Activated gamma-delta T cell treated with Interleukin-2 at 50 U/mL for 16 hours (primary cell): Measurements from ENCODE around the gene GNRHR.
"Not testable (repeated sequence)": the region's sequence is repeated elsewhere in the genome, so short reads cannot be mapped to it uniquely, and the experiment has no call there.

Source experiments
- DNase-seq: peaks from one replicate; pipeline ENCODE4 v3.0.0-alpha.2; 2020

GNRHR gene

GRCh38 chr4:67727124-67727850 is 26.9 kb downstream of the GNRHR start:
- no peak for DNase-seq

GRCh38 chr4:67725981-67726380 is 28.2 kb downstream of the GNRHR start:
- no peak for DNase-seq

GRCh38 chr4:67725132-67725531 is 29.1 kb downstream of the GNRHR start:
- DNase-seq: no peak

GRCh38 chr4:67723949-67724348 is 30.2 kb downstream of the GNRHR start:
- DNase-seq: no peak

- no peak for DNase-seq
These were observed 30.8 kb downstream of the GNRHR start for GRCh38 chr4:67723341-67723740.

- DNase-seq: no peak
These were observed 32.2 kb downstream of the GNRHR start for GRCh38 chr4:67721770-67722597.

- DNase-seq: no peak
These were observed 32.8 kb downstream of the GNRHR start for GRCh38 chr4:67721315-67721769.

- DNase-seq: no peak
These were observed 34.1 kb downstream of the GNRHR start for GRCh38 chr4:67719953-67720617.

GRCh38 chr4:67718848-67719247 is 35.3 kb downstream of the GNRHR start:
- DNase-seq: no peak

GRCh38 chr4:67717586-67717985 is 36.6 kb downstream of the GNRHR start:
- DNase-seq: no peak

GRCh38 chr4:67714955-67715354 is 39.2 kb downstream of the GNRHR start:
- no peak for DNase-seq

- DNase-seq: no peak
These were observed 40.0 kb downstream of the GNRHR start for GRCh38 chr4:67714248-67714583.

- DNase-seq: no peak
These were observed 40.5 kb downstream of the GNRHR start for GRCh38 chr4:67713529-67714247.

- DNase-seq: no peak
These were observed 41.3 kb downstream of the GNRHR start for GRCh38 chr4:67712650-67713528.

GRCh38 chr4:67712000-67712625 is 42.1 kb downstream of the GNRHR start:
- DNase-seq: no peak

GRCh38 chr4:67706682-67707081 is 47.5 kb downstream of the GNRHR start:
- DNase-seq: not testable (repeated sequence)

GRCh38 chr4:67704843-67705242 is 49.3 kb downstream of the GNRHR start:
- DNase-seq: no peak

GRCh38 chr4:67702166-67702565 is 52.0 kb downstream of the GNRHR start:
- no peak for DNase-seq

GRCh38 chr4:67701517-67701850 is 52.7 kb downstream of the GNRHR start:
- no peak for DNase-seq

GRCh38 chr4:67700738-67701516 is 53.3 kb downstream of the GNRHR start, which contains the start of gene UBA6:
UBA6 (minus strand) TSS chr4:67701155; CDS start chr4:67701119, 36 bp downstream.
- DNase-seq: peak; percentile 95
